HuH-7 (cell line): ENCODE results near the gene COL9A3.

Source experiments
- DNase-seq: peaks from one replicate; pipeline ENCODE4 v3.0.0; 2011; ENCODE audit warnings: low spot score

The COL9A3 gene

GRCh38 chr20:62880147-62880934, 63.5 kb downstream of the COL9A3 start:
- DNase-seq: no peak

- DNase-seq: no peak
These were observed 64.2 kb downstream of the COL9A3 start for GRCh38 chr20:62880935-62881661.

GRCh38 chr20:62881662-62882395, 65.0 kb downstream of the COL9A3 start:
- DNase-seq: no peak

- DNase-seq: no peak
These were observed 65.6 kb downstream of the COL9A3 start for GRCh38 chr20:62882426-62882825.

- no peak for DNase-seq
These were observed 67.7 kb downstream of the COL9A3 start for GRCh38 chr20:62884556-62884955.

GRCh38 chr20:62885046-62885895, 68.4 kb downstream of the COL9A3 start:
- no peak for DNase-seq

- no peak for DNase-seq
These were observed 69.3 kb downstream of the COL9A3 start for GRCh38 chr20:62885896-62886708.

GRCh38 chr20:62886709-62887058, 69.8 kb downstream of the COL9A3 start:
- no peak for DNase-seq

- no peak for DNase-seq
These were observed 70.5 kb downstream of the COL9A3 start for GRCh38 chr20:62887152-62887859.

GRCh38 chr20:62887860-62888239, 71.0 kb downstream of the COL9A3 start:
- DNase-seq: no peak

GRCh38 chr20:62888406-62888805, 71.6 kb downstream of the COL9A3 start:
- DNase-seq: no peak

GRCh38 chr20:62888910-62889309, 72.1 kb downstream of the COL9A3 start:
- DNase-seq: no peak

- DNase-seq: no peak
These were observed 72.6 kb downstream of the COL9A3 start for GRCh38 chr20:62889411-62889810.

GRCh38 chr20:62889871-62890270, 73.0 kb downstream of the COL9A3 start:
- no peak for DNase-seq

- DNase-seq: no peak
These were observed 73.6 kb downstream of the COL9A3 start for GRCh38 chr20:62890444-62890843.
